HUES64 (cell line): ENCODE measurements around the gene TAGAP.

ENCODE experiments used
- H3K27ac ChIP-seq: 2 replicates; pipeline ENCODE4 v1.7.0; 2013; ENCODE audit warnings: low read depth, low read length, inconsistent platforms
- H3K27me3 ChIP-seq: 2 replicates; pipeline ENCODE4 v1.6.1; 2013; ENCODE audit warnings: mild to moderate bottlenecking, low read length; ENCODE audit not compliant: insufficient read depth
- H3K36me3 ChIP-seq: 2 replicates; pipeline ENCODE4 v1.6.1; 2013; ENCODE audit warnings: mild to moderate bottlenecking, low read length; ENCODE audit not compliant: insufficient read depth
- H3K4me1 ChIP-seq: 2 replicates; pipeline ENCODE4 v1.6.1; 2013; ENCODE audit warnings: mild to moderate bottlenecking, low read length, moderate library complexity; ENCODE audit not compliant: insufficient read depth
- H3K4me3 ChIP-seq: 2 replicates; pipeline ENCODE4 v1.5.1; 2013; ENCODE audit warnings: mild to moderate bottlenecking, low read length, moderate library complexity
- H3K9ac ChIP-seq: 2 replicates; pipeline ENCODE4 v1.6.1; 2013; ENCODE audit warnings: mild to moderate bottlenecking, low read depth, low read length
- H3K9me3 ChIP-seq: 2 replicates; pipeline ENCODE4 v1.6.1; 2013; ENCODE audit warnings: low read depth, low read length; ENCODE audit not compliant: insufficient read depth
- WGBS: fragments of 150-250, 120-280 bp; methylation state at CpG from one replicate; pipeline ENCODE4 v1.1.7; 2013; ENCODE audit warnings: missing lambda C conversion rate; 5-methylcytosine and 5-hydroxymethylcytosine counted together

The TAGAP gene

GRCh38 chr6:159056899-159057298, 12.1 kb upstream of the TAGAP start:
- WGBS: 94% methylated on average over 4 of the region's 6 CpGs
- H3K36me3 ChIP-seq: no peaks in the 10 kb centered on the region
- H3K9me3 ChIP-seq: no peaks in the 10 kb centered on the region
- H3K9ac ChIP-seq: no peak overlapping the region
- H3K4me3 ChIP-seq: no peak overlapping the region
- H3K27ac ChIP-seq: no peak overlapping the region
- no peaks in the 10 kb centered on the region for H3K27me3 ChIP-seq
- peaks cover 10% of the 10 kb centered on the region; the same call in 1 of the 2 replicates for H3K4me1 ChIP-seq

DNA sequence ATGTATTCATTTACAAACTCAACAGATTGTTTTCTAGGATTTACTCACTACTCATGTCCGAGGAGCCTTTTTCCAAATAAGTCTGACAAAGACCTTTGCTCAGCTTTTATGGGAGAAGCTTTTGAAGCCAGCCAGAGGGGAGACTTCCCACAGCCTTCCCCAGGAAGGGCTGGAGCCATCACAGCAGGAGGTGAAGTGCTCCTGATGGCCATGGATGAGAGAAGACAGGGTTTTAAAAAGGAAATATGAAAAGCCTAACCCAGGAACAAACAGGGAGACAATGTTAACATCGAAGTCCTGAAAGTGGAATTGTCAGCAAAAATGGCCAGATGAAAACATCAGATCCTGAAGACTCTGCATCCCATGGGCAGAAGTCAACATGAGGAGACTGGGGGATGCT, 11.6 kb upstream of the TAGAP start:
- Histone ChIP-seq H3K27me3 (no peaks in the 10 kb centered on the region), H3K4me3 (no peak overlapping the region), H3K9ac (no peak overlapping the region), H3K27ac (no peak overlapping the region), H3K4me1 (peaks cover 10% of the 10 kb centered on the region; the same call in 1 of the 2 replicates), H3K9me3 (no peaks in the 10 kb centered on the region), H3K36me3 (no peaks in the 10 kb centered on the region)
- 50% methylated on average over 2 of the region's 2 CpGs for WGBS

- 94% methylated on average over 2 of the region's 3 CpGs for WGBS
- Histone ChIP-seq H3K9ac (no peak overlapping the region), H3K27ac (no peak overlapping the region), H3K4me1 (peaks cover 10% of the 10 kb centered on the region; the same call in 1 of the 2 replicates), H3K4me3 (no peak overlapping the region), H3K36me3 (no peaks in the 10 kb centered on the region), H3K27me3 (no peaks in the 10 kb centered on the region), H3K9me3 (no peaks in the 10 kb centered on the region)
Observed at GRCh38 chr6:159056003-159056402, 11.2 kb upstream of the TAGAP start.

DNA sequence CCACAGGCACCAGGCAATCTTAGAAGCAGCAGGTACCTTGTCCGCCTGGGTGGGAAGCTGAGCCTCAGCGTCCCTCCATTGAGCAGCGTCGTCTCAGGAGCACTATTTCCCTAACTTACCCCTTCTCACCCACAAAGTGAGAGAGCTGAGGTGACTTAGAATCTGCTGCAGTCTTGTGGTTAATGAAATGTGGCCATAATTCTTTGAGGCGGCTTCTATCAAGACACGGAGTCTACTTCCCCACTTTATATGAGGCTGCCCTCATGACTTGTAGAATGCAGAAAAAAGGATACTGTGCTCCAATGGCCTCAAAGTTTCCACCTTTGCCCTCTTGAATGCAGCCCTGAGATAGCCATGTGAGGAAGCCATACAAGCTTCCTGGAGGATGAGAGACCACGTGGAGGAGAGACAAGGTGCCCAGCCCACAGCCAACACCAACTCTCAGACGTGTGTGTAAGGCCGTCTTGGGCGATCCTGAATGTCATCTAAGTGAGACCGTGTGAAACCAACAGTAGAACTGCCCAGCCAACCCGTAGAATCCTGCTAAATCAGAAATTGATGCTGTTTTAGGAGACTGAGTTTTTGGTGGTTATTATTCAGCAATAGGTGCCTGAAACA, 9.1 kb upstream of the TAGAP start:
- peaks cover 10% of the 10 kb centered on the region; the same call in 1 of the 2 replicates for H3K4me1 ChIP-seq

DNA sequence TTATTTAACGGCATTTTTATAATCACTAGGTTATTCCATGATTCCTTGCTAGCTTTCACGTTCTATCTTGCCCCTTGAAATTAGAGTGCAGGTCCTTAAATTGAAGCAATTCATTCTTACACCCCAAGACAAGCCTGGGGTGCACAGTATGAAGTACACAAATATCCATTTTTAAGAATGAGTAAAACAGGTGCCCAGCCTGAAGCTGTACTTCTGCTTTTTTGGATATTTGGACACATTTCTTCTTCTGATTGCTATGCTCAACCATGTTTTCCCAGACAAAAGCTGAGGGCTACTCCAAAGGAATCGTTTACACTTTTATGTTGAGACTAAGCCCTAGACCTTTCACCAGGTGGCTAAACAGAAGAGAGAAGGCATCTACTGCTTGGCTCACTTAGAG, 7.9 kb upstream of the TAGAP start:
- Histone ChIP-seq H3K9ac (no peak overlapping the region), H3K4me1 (peaks cover 10% of the 10 kb centered on the region; the same call in 1 of the 2 replicates)

More for the DNA sequence above, 9.1 kb upstream of the TAGAP start:
- Histone ChIP-seq H3K27me3 (no peaks in the 10 kb centered on the region), H3K9me3 (no peaks in the 10 kb centered on the region), H3K9ac (no peak overlapping the region), H3K4me3 (no peak overlapping the region), H3K36me3 (no peaks in the 10 kb centered on the region), H3K27ac (no peak overlapping the region)
- WGBS: 97% methylated on average over 12 of the region's 12 CpGs

GRCh38 chr6:159047891-159048685, 3.3 kb upstream of the TAGAP start:
- no peaks in the 10 kb centered on the region; the same call in 1 of the 2 replicates for H3K4me1 ChIP-seq
- no peak overlapping the region for H3K27ac ChIP-seq
- WGBS: 86% methylated on average over 10 of the region's 10 CpGs
- H3K27me3 ChIP-seq: no peaks in the 10 kb centered on the region
- no peaks in the 10 kb centered on the region for H3K9me3 ChIP-seq
- H3K9ac ChIP-seq: no peak overlapping the region
- H3K36me3 ChIP-seq: no peaks in the 10 kb centered on the region
- no peak overlapping the region for H3K4me3 ChIP-seq

More for the DNA sequence above, 7.9 kb upstream of the TAGAP start:
- H3K36me3 ChIP-seq: no peaks in the 10 kb centered on the region
- no peaks in the 10 kb centered on the region for H3K9me3 ChIP-seq
- H3K27ac ChIP-seq: no peak overlapping the region
- H3K27me3 ChIP-seq: no peaks in the 10 kb centered on the region
- WGBS: 67% methylated on average over 3 of the region's 3 CpGs
- no peak overlapping the region for H3K4me3 ChIP-seq

DNA sequence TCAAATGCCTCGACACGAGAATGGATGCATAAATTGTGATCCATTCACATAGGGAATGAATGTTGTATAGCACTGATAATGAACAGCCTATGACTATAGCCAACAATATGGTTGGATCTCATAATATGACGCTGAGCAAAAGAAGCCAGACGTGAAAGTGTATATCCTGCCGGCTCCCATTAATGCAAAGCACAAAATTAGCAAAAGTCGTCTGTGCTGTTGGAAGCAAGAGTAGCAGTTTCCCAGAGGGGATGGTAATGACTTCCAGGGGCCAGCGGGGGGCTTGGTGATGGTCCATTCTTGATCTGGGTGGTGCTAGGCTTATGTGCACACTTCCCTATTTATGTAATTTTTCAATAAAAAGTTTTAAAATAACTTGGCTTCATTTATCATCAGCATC, 1.0 kb upstream of the TAGAP start:
- no peak overlapping the region for H3K27ac ChIP-seq

DNA sequence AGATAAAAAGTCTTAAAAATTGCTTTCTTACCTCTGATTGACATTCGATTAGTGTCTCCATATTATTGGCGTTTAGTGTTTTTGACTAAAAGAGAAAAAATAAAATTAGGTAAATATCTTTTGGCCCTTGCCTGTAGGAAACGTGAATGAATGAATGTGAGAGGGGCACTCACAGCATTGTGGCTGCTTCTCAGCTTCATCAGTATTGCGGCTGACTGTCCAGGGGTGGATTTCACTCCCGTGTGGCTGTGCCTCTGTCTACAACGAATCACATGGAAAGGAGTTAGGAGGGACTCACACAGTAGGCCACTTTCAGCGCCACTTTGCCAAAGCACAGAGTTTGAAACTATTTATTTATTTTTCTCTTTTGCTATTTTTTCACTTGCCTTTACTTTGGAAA, 844 bp downstream of the TAGAP start:
- no peaks in the 10 kb centered on the region for H3K36me3 ChIP-seq
- H3K4me3 ChIP-seq: no peak overlapping the region
- H3K27me3 ChIP-seq: no peaks in the 10 kb centered on the region
- no peak overlapping the region for H3K9ac ChIP-seq
- H3K9me3 ChIP-seq: no peaks in the 10 kb centered on the region
- peaks cover 2% of the 10 kb centered on the region; the same call in 1 of the 2 replicates for H3K4me1 ChIP-seq
- no peak overlapping the region for H3K27ac ChIP-seq
- 87% methylated on average over 7 of the region's 7 CpGs for WGBS

More for the DNA sequence above, 1.0 kb upstream of the TAGAP start:
- Histone ChIP-seq H3K27me3 (no peaks in the 10 kb centered on the region), H3K4me3 (no peak overlapping the region), H3K9me3 (no peaks in the 10 kb centered on the region), H3K4me1 (peaks cover 2% of the 10 kb centered on the region; the same call in 1 of the 2 replicates), H3K36me3 (no peaks in the 10 kb centered on the region), H3K9ac (no peak overlapping the region)
- WGBS: 69% methylated on average over 7 of the region's 7 CpGs

DNA sequence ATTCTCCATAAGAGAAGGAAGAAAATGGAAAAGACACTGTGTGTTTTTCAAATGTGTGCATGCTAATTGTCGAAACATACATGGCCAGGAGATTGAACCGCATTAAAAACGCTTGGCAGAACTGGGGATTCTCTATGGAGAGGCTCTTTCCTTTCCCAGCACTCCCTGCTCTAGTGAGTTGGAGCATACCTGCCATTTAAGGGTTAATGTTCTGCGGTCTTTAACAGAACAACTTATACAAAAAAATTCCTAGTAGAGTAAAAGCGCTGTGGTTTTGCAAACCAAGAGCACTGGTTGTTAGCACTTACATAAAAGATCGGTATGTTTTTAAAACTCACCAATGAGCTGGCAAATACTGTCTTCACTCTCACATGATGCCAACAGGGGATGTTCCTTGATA, 1.5 kb downstream of the TAGAP start:
- Histone ChIP-seq H3K27me3 (no peaks in the 10 kb centered on the region), H3K27ac (no peak overlapping the region), H3K9ac (no peak overlapping the region), H3K4me1 (peaks cover 2% of the 10 kb centered on the region; the same call in 1 of the 2 replicates), H3K36me3 (no peaks in the 10 kb centered on the region), H3K4me3 (no peak overlapping the region), H3K9me3 (no peaks in the 10 kb centered on the region)
- WGBS: 88% methylated on average over 6 of the region's 6 CpGs

GRCh38 chr6:159042826-159043181, 2.0 kb downstream of the TAGAP start:
- Histone ChIP-seq H3K27me3 (no peaks in the 10 kb centered on the region), H3K4me3 (no peak overlapping the region), H3K27ac (no peak overlapping the region)

GRCh38 chr6:159042003-159042825, 2.6 kb downstream of the TAGAP start:
- H3K27me3 ChIP-seq: no peaks in the 10 kb centered on the region
- WGBS: 63% methylated on average over 14 of the region's 14 CpGs
- peak overlapping the region; percentile 57 for H3K9ac ChIP-seq
- no peaks in the 10 kb centered on the region for H3K9me3 ChIP-seq
- 0 out of 2 replicates have a peak overlapping the region, but pooled peaks have one; percentile 11 for H3K4me3 ChIP-seq
- no peak overlapping the region for H3K27ac ChIP-seq
- no peaks in the 10 kb centered on the region for H3K36me3 ChIP-seq
- peaks cover 2% of the 10 kb centered on the region; the same call in 1 of the 2 replicates for H3K4me1 ChIP-seq

More at GRCh38 chr6:159042826-159043181, 2.0 kb downstream of the TAGAP start:
- no peaks in the 10 kb centered on the region for H3K36me3 ChIP-seq
- no peaks in the 10 kb centered on the region for H3K9me3 ChIP-seq
- H3K9ac ChIP-seq: no peak overlapping the region
- WGBS: 26% methylated on average over 5 of the region's 5 CpGs
- peaks cover 2% of the 10 kb centered on the region; the same call in 1 of the 2 replicates for H3K4me1 ChIP-seq
